Measurements from ENCODE around the gene TMEM116.
A peak's percentile ranks its signal among the peaks of the same experiment; 100 is the strongest.

Gene TMEM116

GRCh38 chr12:111991535-111991934 lies 21.4 kb downstream of the TMEM116 start:
- TF ChIP-seq CTCF (conservative IDR thresholded peaks at IDR 0.05; ENCODE audit: low read depth, low read length), result no peak
- H3K4me3 ChIP-seq (ENCODE audit: low read length), result no peak overlapping the region
- DNase-seq (ENCODE audit: low read depth), result no peak

- no peak overlapping the region for H3K4me3 ChIP-seq (ENCODE audit: low read length)
- DNase-seq (ENCODE audit: low read depth), result no peak
- TF ChIP-seq CTCF (conservative IDR thresholded peaks at IDR 0.05; ENCODE audit: low read depth, low read length), result no peak
Observed at GRCh38 chr12:111984820-111985219, 28.1 kb downstream of the TMEM116 start.

GRCh38 chr12:111981987-111982386 lies 31.0 kb downstream of the TMEM116 start:
- peak; percentile 2 for DNase-seq (ENCODE audit: low read depth)
- no peak for TF ChIP-seq CTCF (conservative IDR thresholded peaks at IDR 0.05; ENCODE audit: low read depth, low read length)
- H3K4me3 ChIP-seq (ENCODE audit: low read length), result no peak overlapping the region

- DNase-seq (ENCODE audit: low read depth), result no peak
- TF ChIP-seq CTCF (conservative IDR thresholded peaks at IDR 0.05; ENCODE audit: low read depth, low read length), result no peak
- no peak overlapping the region for H3K4me3 ChIP-seq (ENCODE audit: low read length)
Observed at GRCh38 chr12:111980598-111980997, 32.4 kb downstream of the TMEM116 start.

- no peak overlapping the region for H3K4me3 ChIP-seq (ENCODE audit: low read length)
- no peak for DNase-seq (ENCODE audit: low read depth)
- TF ChIP-seq CTCF (conservative IDR thresholded peaks at IDR 0.05; ENCODE audit: low read depth, low read length), result no peak
Observed at GRCh38 chr12:111978545-111978944, 34.4 kb downstream of the TMEM116 start.

- no peak for TF ChIP-seq CTCF (conservative IDR thresholded peaks at IDR 0.05; ENCODE audit: low read depth, low read length)
- no peak for DNase-seq (ENCODE audit: low read depth)
- H3K4me3 ChIP-seq (ENCODE audit: low read length), result no peak overlapping the region
Observed at GRCh38 chr12:111976860-111977259, 36.1 kb downstream of the TMEM116 start.

- no peak for TF ChIP-seq CTCF (conservative IDR thresholded peaks at IDR 0.05; ENCODE audit: low read depth, low read length)
- no peak overlapping the region for H3K4me3 ChIP-seq (ENCODE audit: low read length)
- no peak for DNase-seq (ENCODE audit: low read depth)
Observed at GRCh38 chr12:111976291-111976690, 36.7 kb downstream of the TMEM116 start.
